NCI-H2029 (cell line): ENCODE results near the gene PCGF3.
"Not testable (repeated sequence)": the region's sequence is repeated elsewhere in the genome, so short reads cannot be mapped to it uniquely, and the experiment has no call there.

Experiments
- DNase-seq: peaks from one replicate; lab custom pipeline; 2025; lab: John Stamatoyannopoulos, UW

The PCGF3 gene

GRCh38 chr4:725391-726234 lies 20.0 kb downstream of the PCGF3 start:
- DNase-seq = no peak

DNA sequence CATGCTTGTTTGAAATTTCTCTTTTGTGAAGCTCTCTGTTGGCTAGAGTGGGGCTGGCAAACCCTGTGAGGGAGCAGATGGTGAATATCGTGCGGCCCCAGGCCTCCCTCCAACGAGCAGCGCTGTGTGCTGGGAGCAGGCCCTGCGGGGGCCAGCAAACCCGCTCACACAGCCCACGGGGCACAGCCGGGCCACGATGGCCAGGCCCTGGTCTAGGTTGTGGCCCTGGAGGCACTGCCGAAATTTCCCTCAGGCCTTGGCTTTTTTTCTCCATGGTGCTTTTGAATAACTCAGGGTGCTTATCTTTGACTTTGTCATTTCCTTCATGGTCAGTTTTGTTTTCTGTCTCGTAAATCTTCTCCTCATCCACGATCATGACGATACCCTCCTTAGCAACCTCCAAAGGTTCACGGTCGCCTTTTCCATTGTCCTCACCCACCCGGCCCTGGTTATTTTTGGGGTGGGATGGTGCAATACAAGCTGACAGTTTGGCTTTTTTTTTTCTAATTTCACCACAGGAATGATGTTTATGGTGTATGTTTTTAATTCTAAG lies 20.7 kb downstream of the PCGF3 start:
- no peak for DNase-seq

- DNase-seq = no peak
Measured at GRCh38 chr4:726838-727237, 21.2 kb downstream of the PCGF3 start.

GRCh38 chr4:727576-727975 lies 21.9 kb downstream of the PCGF3 start:
- DNase-seq = no peak

DNA sequence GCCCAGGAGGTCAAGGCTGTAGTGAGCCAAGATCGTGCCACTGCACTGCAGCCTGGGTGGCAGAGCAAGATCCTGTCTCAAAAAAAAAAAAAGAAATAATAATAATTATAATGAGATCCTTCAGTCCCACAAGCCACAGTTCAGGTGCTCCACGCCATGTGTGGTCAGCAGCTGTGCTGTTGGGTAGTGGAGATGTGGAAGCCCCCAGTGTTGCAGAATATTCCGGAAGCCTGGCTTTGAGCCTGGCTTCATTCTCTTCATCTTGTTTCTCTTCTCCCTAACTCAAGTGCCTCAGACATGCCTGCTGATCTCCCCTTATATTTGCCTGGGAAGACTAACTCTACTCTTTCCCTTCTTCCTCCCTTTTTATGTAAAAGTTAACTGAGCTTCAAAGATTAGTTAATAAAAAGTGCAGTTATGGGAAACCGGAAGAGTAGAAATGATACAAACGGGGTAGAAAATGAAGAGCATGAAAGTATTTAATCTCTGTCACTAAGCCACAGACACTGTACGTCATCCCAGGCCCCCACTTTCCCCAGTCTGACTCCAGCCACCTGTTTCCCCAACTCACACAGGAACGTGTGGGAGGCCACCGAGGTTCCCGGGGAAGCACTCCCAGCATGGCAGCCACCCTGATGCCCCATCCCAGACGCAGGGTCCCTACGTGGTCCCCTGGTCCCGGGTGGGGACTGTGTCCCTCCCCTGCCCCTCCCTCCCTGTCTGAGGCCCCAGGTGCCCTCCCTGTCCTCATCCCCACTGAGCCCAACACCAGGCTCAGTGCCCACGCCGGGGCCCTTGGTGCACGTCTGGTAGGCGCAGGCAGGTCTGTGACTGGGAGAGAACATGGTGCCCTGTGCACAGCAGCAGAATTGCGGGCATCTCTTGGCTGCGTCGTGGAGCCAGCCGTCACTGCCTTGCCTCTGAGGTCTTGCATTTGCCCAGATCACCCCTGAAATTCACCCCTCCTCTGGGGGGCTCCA lies 24.0 kb downstream of the PCGF3 start:
- DNase-seq = no peak

- no peak for DNase-seq
Measured at GRCh38 chr4:730511-730910, 24.9 kb downstream of the PCGF3 start.

- DNase-seq = not testable (repeated sequence)
Measured at GRCh38 chr4:730946-731904, 25.6 kb downstream of the PCGF3 start.

DNA sequence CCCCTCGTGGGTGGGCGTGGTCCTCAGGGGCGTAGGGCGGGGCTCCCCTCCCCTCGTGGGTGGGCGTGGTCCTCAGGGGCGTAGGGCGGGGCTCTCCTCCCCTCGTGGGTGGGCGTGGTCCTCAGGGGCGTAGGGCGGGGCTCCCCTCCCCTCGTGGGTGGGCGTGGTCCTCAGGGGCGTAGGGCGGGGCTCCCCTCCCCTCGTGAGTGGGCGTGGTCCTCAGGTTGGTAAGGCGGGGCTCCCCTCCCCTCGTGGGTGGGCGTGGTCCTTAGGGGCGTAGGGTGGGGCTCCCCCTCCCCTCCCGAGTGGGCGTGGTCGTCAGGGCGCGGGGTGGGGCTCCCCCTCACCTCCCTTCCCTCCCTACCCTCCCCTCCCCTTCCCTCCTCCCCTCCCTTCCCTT lies 26.3 kb downstream of the PCGF3 start:
- DNase-seq = not testable (repeated sequence)

- DNase-seq = no peak
Measured at GRCh38 chr4:732486-732885, 26.9 kb downstream of the PCGF3 start.

GRCh38 chr4:732911-733630 lies 27.4 kb downstream of the PCGF3 start:
- no peak for DNase-seq

- no peak for DNase-seq
Measured at GRCh38 chr4:733631-733980, 28.0 kb downstream of the PCGF3 start.

DNA sequence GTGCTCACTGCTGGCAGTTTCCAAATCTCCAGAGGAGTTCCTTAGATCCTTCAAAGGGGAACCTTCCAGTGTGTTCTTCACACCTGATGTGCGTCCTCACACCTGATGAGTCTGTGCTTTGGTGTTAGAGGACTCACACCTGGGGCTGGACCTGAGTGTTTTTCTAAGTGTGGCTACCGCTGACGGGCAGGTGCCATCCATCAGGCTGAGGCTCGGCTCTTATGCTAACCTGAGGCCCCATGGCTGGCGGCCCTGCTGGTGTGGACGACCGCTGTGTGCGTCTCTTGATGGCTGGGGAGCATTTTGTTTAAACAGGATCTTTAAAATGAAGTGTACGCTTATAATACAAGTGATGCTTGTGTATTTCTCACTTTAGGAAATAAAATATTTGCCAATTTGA lies 28.4 kb downstream of the PCGF3 start:
- no peak for DNase-seq

DNA sequence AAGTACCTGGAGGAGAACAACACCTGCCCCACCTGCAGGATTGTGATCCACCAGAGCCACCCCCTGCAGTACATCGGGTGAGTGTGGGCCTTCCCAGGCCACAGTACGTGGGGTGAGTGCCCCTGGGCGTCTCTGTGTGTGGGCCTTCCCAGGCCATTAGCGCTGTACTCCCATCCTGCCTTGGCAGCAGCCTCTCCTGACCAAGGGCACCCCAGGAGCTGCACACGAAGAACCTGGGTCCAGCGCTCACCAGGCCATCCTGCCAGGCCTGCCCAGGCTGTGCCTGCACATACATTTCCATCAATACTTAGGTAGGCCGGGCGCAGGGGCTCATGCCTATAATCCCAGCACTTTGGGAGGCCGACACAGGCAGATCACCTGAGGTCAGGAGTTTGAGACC lies 29.3 kb downstream of the PCGF3 start:
- DNase-seq = no peak

GRCh38 chr4:735583-735982 lies 30.0 kb downstream of the PCGF3 start:
- DNase-seq = no peak

DNA sequence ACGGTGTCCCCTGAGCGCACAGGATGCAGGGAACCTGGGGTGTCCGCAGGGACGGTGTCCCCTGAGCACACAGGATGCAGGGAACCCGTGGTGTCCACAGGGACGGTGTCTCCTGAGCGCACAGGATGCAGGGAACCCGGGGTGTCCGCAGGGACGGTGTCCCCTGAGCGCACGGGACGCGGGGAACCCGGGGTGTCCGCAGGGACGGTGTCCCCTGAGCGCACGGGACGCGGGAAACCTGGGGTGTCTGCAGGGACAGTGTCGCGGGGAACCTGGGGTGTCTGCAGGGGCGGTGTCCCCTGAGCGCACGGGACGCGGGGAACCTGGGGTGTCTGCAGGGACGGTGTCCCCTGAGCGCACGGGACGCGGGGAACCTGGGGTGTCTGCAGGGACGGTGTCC lies 30.9 kb downstream of the PCGF3 start:
- DNase-seq = not testable (repeated sequence)

DNA sequence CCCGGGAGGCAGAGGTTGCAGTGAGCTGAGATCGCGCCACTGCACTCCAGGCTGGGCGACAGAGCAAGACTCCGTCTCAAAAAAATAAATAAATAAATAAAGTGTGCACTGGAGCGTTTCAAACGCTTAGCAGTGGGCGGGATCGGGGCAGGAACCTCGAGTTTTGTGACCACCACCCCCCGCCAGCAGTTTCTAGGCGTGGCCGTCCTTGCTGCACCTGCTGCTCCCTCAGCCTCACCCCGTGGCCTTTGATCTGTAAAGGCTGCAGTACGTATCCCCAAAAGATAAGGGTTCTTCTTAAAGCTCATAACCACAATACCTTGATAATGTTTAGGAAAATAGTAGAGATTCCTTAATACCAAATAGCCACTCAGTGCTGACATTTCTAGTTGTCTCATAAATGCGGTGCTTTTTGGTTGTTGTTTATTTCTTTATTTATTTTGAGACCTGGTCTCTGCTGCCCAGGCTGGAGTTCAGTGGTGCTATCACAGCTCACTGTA lies 33.2 kb downstream of the PCGF3 start:
- no peak for DNase-seq

- DNase-seq = no peak
Measured at GRCh38 chr4:739569-739968, 33.9 kb downstream of the PCGF3 start.

- no peak for DNase-seq
Measured at GRCh38 chr4:740011-740410, 34.4 kb downstream of the PCGF3 start.

DNA sequence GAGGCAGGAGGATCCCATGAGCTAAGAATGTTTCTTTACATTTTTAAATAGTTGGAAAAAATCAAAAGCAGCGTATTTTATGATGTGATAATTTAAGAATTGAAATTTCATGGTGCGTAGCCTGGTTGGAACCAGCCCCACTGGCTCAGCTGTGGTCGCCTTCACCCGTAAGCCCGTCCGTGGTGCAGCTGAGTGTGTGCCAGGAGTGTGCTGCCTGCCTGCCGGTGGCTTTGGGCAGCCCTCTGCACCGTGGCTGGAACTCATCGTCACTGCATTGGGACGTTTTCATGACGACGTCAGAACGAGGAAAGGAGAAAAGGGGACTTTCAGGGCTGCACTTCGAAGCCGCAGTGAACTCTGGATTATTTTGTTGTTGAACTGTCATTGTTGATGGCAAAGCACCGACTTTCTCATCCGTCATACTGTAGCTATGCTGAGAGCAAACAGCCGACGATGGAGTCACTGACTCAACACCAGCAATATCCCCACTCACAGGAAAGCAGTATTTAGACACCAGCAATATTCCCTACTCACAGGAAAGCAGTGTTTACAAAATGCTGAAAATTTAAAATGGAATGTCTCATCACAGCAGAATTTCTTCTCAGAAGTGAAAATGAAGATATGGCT lies 35.1 kb downstream of the PCGF3 start:
- no peak for DNase-seq

DNA sequence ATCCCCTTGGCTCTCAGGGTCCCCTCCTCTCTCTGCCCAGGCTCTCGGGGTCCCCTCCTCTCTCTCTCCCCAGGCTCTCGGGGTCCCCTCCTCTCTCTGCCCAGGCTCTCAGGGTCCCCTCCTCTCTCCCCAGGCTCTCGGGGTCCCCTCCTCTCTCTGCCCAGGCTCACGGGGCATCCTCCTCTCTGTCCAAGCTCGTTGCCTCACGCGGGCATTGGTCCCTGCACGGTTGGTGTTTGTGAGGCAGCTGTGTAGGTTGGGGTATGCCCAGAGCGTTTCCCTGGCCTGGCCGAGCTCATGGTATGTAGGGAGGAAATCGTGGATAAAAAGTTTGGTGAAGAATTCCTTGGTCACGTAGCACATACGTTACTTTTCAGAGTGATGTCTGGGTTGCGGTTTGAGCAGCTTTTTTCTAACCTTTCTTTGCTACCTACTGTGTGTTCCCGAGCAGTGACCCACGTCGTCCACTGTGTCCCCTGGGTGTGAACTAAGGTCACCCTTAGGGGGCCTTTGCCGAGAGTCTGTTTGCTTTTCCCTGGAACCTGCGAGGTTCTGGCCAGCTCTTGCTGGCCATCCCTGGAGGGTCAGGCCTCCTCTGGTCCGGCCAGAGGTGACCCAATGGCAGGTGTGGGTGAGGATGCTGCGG lies 36.6 kb downstream of the PCGF3 start:
- DNase-seq = no peak
